Nephron progenitor cell (in vitro differentiated cells): ENCODE results near the gene EML1.
A peak's percentile ranks its signal among the peaks of the same experiment; 100 is the strongest.

Experiments
- DNase-seq: peaks from one replicate; pipeline ENCODE4 v3.0.0; 2021
- H3K27ac Mint-ChIP-seq: 2 replicates; pipeline ENCODE4 v1.8.0; 2021; ENCODE audit warnings: mild to moderate bottlenecking, moderate library complexity, mixed read lengths
- H3K27me3 Mint-ChIP-seq: 2 replicates; pipeline ENCODE4 v1.8.0; 2021; ENCODE audit warnings: mild to moderate bottlenecking, low read depth, mixed read lengths; ENCODE audit not compliant: poor library complexity
- H3K36me3 Mint-ChIP-seq: 2 replicates; pipeline ENCODE4 v1.8.0; 2021; ENCODE audit warnings: low read depth, mixed read lengths
- H3K4me1 Mint-ChIP-seq: 2 replicates; pipeline ENCODE4 v1.8.0; 2021; ENCODE audit warnings: mixed read lengths
- H3K4me3 Mint-ChIP-seq: 2 replicates; pipeline ENCODE4 v1.8.0; 2021; ENCODE audit warnings: mild to moderate bottlenecking, moderate library complexity, mixed read lengths
- H3K9me3 Mint-ChIP-seq: 2 replicates; pipeline ENCODE4 v1.8.0; 2021; ENCODE audit warnings: mild to moderate bottlenecking, moderate library complexity, mixed read lengths
- CTCF ChIP-seq: fragments of 200-600 bp; sonication (generic); IDR thresholded peaks from 2 replicates; pipeline ENCODE4 v1.5.0; 2021; ENCODE audit warnings: antibody characterized with exemption

Gene EML1

GRCh38 chr14:99975190-99975589 is 182.0 kb downstream of the EML1 start:
- DNase-seq = no peak
- peaks cover 50% of the 10 kb centered on the region for H3K9me3 Mint-ChIP-seq
- H3K4me3 Mint-ChIP-seq = no peak overlapping the region
- no peak for TF ChIP-seq CTCF
- peaks cover 55% of the 10 kb centered on the region for H3K36me3 Mint-ChIP-seq
- peaks cover 19% of the 10 kb centered on the region for H3K27me3 Mint-ChIP-seq
- H3K27ac Mint-ChIP-seq = no peak overlapping the region
- H3K4me1 Mint-ChIP-seq = peaks cover 17% of the 10 kb centered on the region

- no peak for DNase-seq
- peaks cover 21% of the 10 kb centered on the region for H3K4me1 Mint-ChIP-seq
- no peak overlapping the region for H3K27ac Mint-ChIP-seq
- TF ChIP-seq CTCF = no peak
- H3K9me3 Mint-ChIP-seq = peaks cover 46% of the 10 kb centered on the region
- H3K4me3 Mint-ChIP-seq = no peak overlapping the region
- H3K27me3 Mint-ChIP-seq = peaks cover 14% of the 10 kb centered on the region
- peaks cover 55% of the 10 kb centered on the region for H3K36me3 Mint-ChIP-seq
Observed at GRCh38 chr14:99976021-99976420, 182.8 kb downstream of the EML1 start.

GRCh38 chr14:99976681-99977080 is 183.5 kb downstream of the EML1 start:
- Mint-ChIP-seq H3K36me3 (peaks cover 55% of the 10 kb centered on the region), H3K27me3 (peaks cover 14% of the 10 kb centered on the region), H3K27ac (no peak overlapping the region), H3K4me3 (no peak overlapping the region), H3K9me3 (peaks cover 46% of the 10 kb centered on the region), H3K4me1 (peaks cover 24% of the 10 kb centered on the region)
- no peak for TF ChIP-seq CTCF
- DNase-seq = no peak

GRCh38 chr14:99980299-99980698 is 187.1 kb downstream of the EML1 start:
- DNase-seq = no peak
- peaks cover 6% of the 10 kb centered on the region for H3K27me3 Mint-ChIP-seq
- no peak overlapping the region for H3K4me3 Mint-ChIP-seq
- H3K36me3 Mint-ChIP-seq = peaks cover 32% of the 10 kb centered on the region
- H3K27ac Mint-ChIP-seq = peak overlapping the region; percentile 25
- peaks cover 33% of the 10 kb centered on the region for H3K4me1 Mint-ChIP-seq
- no peak for TF ChIP-seq CTCF
- H3K9me3 Mint-ChIP-seq = peaks cover 23% of the 10 kb centered on the region

- H3K27ac Mint-ChIP-seq = peak overlapping the region; percentile 70
- peaks cover 32% of the 10 kb centered on the region for H3K36me3 Mint-ChIP-seq
- peaks cover 3% of the 10 kb centered on the region for H3K27me3 Mint-ChIP-seq
- DNase-seq = no peak
- peaks cover 33% of the 10 kb centered on the region for H3K4me1 Mint-ChIP-seq
- no peak for TF ChIP-seq CTCF
- H3K4me3 Mint-ChIP-seq = no peak overlapping the region
- H3K9me3 Mint-ChIP-seq = peaks cover 24% of the 10 kb centered on the region
Observed at GRCh38 chr14:99981806-99982205, 188.6 kb downstream of the EML1 start.

GRCh38 chr14:99982537-99983250 is 189.5 kb downstream of the EML1 start:
- peaks cover 3% of the 10 kb centered on the region for H3K27me3 Mint-ChIP-seq
- peak overlapping the region; percentile 49 for H3K4me3 Mint-ChIP-seq
- H3K9me3 Mint-ChIP-seq = peaks cover 30% of the 10 kb centered on the region
- peak; percentile 64 for DNase-seq
- TF ChIP-seq CTCF = peak; percentile 90
- H3K27ac Mint-ChIP-seq = no peak overlapping the region
- peaks cover 32% of the 10 kb centered on the region for H3K36me3 Mint-ChIP-seq
- peaks cover 33% of the 10 kb centered on the region for H3K4me1 Mint-ChIP-seq
